ENCODE measurements around the gene PCSK9. TPM values are rescaled to one million over a fixed set of nuclear protein-coding genes. Genes with fewer than 3 reads are reported as not detected.

Gene PCSK9
- total and polyA plus RNA-seq, 2 experiments from 2014 or later: 77.6 to 327 TPM

- TF ChIP-seq ZNF462 (CRISPR knock-in tag; IDR thresholded peaks at IDR 0.05): no peak
- no peak for TF ChIP-seq EZH2phosphoT487 (IDR thresholded peaks at IDR 0.05; ENCODE audit: unreplicated experiment)
Observed at GRCh38 chr1:55074455-55074854, 35.1 kb downstream of the PCSK9 start (continued).

- Histone ChIP-seq H3F3A (replicated peaks; ENCODE audit: low read depth) (peaks cover 11% of the 10 kb centered on the region; the same call in 1 of the 2 replicates), H2AFZ (no peak overlapping the region), H3K4me3 (no peak overlapping the region), H3K4me1 (ENCODE audit: insufficient read depth) (peaks cover 8% of the 10 kb centered on the region; the same call in 1 of the 2 replicates), H3K79me2 (replicated peaks; ENCODE audit: insufficient read depth) (no peaks in the 10 kb centered on the region), H3K27me3 (ENCODE audit: insufficient read depth) (no peaks in the 10 kb centered on the region), H3K36me3 (ENCODE audit: insufficient read depth) (peaks cover 31% of the 10 kb centered on the region; the same call in 1 of the 2 replicates), H3K27ac (ENCODE audit: low read depth) (no peak overlapping the region), H3K4me2 (no peak overlapping the region), H4K20me1 (replicated peaks; ENCODE audit: insufficient read depth) (no peaks in the 10 kb centered on the region), H3K9me2 (ENCODE audit: insufficient read depth) (no peaks in the 10 kb centered on the region)
- Mint-ChIP-seq H3K9me3 (no peaks in the 10 kb centered on the region), H3K27me3 (ENCODE audit: insufficient read depth, low read depth, poor library complexity) (peaks cover 4% of the 10 kb centered on the region), H3K36me3 (ENCODE audit: low read depth) (peaks cover 70% of the 10 kb centered on the region), H3K4me3 (no peak overlapping the region), H3K27ac (no peak overlapping the region), H3K4me1 (peaks cover 12% of the 10 kb centered on the region)
- ATAC-seq: no peak
- no peak for DNase-seq (ENCODE audit: low spot score)
- TF ChIP-seq STAT1 (IDR thresholded peaks at IDR 0.05; ENCODE audit: unreplicated experiment) (no peak), CTCF (conservative IDR thresholded peaks at IDR 0.05; ENCODE audit: low read depth in 2 of 2) (no peak), ZNF462 (CRISPR knock-in tag; IDR thresholded peaks at IDR 0.05) (no peak), JUNB (IDR thresholded peaks at IDR 0.05; ENCODE audit: unreplicated experiment) (no peak), EZH2phosphoT487 (IDR thresholded peaks at IDR 0.05; ENCODE audit: unreplicated experiment) (no peak), ETS1 (IDR thresholded peaks at IDR 0.05) (no peak)
Observed at GRCh38 chr1:55076356-55076755, 37.0 kb downstream of the PCSK9 start.
